Measurements from ENCODE around the gene IQCH.

DNA sequence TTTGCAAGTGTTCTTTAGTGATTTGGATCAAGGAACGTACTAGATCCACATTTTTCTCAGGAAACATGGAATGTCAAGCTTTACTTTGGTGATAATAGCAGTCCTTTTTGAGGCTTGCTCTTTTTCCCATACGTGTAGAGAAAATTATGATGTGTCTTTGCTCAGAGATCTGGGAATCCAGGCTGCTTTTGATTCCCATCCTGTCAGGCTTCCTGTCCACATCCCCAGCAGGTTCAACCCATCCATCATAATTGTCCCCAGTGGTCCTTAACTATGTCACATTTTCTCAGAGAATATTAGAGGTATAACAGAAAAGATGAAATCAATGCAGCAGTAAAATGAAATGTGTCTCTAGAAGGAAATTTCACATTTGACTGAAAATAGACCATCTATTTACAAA, 111.4 kb downstream of the IQCH start:
- no peak for TF ChIP-seq CTCF (conservative IDR thresholded peaks at IDR 0.05 in 1 of 2, IDR thresholded peaks at IDR 0.05 in 1 of 2; ENCODE audit: low read depth in 1 of 2, low read length in 2 of 2)
- no peak for TF ChIP-seq EZH2 (IDR thresholded peaks at IDR 0.05; ENCODE audit: low read length, missing control alignments)
